Left lung (tissue), 10 donors: ENCODE measurements around the gene C1QTNF12. TPM values are rescaled to one million over a fixed set of nuclear protein-coding genes. Genes with fewer than 3 reads are reported as not detected.

Source experiments
- ATAC-seq: fragments of 200-7000 bp; cut with Tn5 transposase; one replicate; pipeline ENCODE4 v1.9.1; 2020; ENCODE audit warnings: moderate library complexity
- DNase-seq, 4 donors: peaks; one replicate each; pipeline ENCODE4 v3.0.0-alpha.2; 2013 to 2020
- H3K27ac ChIP-seq, 2 donors: fragments of 200-600 bp; sonication (generic) in 1 of 2; one replicate each; pipeline versions ENCODE4 v1.5.0 to v1.8.0; 2020 to 2021
- H3K27me3 ChIP-seq, 2 donors: fragments of 200-600 bp; sonication (generic) in 1 of 2; one replicate each; pipeline versions ENCODE4 v1.5.0 to v1.8.0; 2020 to 2021
- H3K36me3 ChIP-seq, 2 donors: fragments of 200-600 bp; sonication (generic) in 1 of 2; one replicate each; pipeline versions ENCODE4 v1.5.0 to v1.8.0; 2020 to 2021
- H3K4me1 ChIP-seq, 2 donors: fragments of 200-600 bp; one replicate each; pipeline ENCODE4 v1.8.0; 2021
- H3K4me3 ChIP-seq, 2 donors: fragments of 200-600 bp; sonication (generic) in 1 of 2; one replicate each; pipeline versions ENCODE4 v1.5.0 to v1.8.0; 2020 to 2021; ENCODE audit warnings: mild to moderate bottlenecking in 1 of 2
- H3K9me3 ChIP-seq, 2 donors: fragments of 200-600 bp; sonication (generic) in 1 of 2; one replicate each; pipeline versions ENCODE4 v1.5.0 to v1.8.0; 2020 to 2021
- intact Hi-C, 2 donors: fragments of 100-400 bp; cut with DNase I; formaldehyde crosslinking; loops; one replicate each; pipeline versions ENCODE4 v1.11.2 to v1.14.2; 2022
- polyA plus RNA-seq, 6 donors: library from polyadenylated mRNA; unstranded; fragments of 120-200 nt; gene quantifications; one replicate each; pipeline ENCODE4 v1.2.1, GENCODE V29; 2013; ENCODE audit not compliant: insufficient read length in 6 of 6
- total RNA-seq, 2 donors: library from RNA; stranded (reverse); fragmentation: NEBNext Ultra II Directional; extraction: Animal tissue kit (Norgen Biotek cat#: 25700); gene quantifications; one replicate each; pipeline ENCODE4 v1.2.1, GENCODE V29; 2021
- TF ChIP-seq, protein P1 (sequence below), 2 donors: fragments of 200-600 bp; sonication (generic) in 1 of 2; IDR thresholded peaks; one replicate each; pipeline versions ENCODE4 v1.5.0 to v1.8.0; 2021; ENCODE audit warnings: antibody characterized with exemption in 2 of 2
- donor health status: DM: no; HTN: yes; CAD: no.
- donor health status: DM: no; HTN: no; CAD: no.

The C1QTNF12 gene
- total and polyA plus RNA-seq, 8 donors, result 0.52 to 2.2 (median 0.94) TPM

DNA sequence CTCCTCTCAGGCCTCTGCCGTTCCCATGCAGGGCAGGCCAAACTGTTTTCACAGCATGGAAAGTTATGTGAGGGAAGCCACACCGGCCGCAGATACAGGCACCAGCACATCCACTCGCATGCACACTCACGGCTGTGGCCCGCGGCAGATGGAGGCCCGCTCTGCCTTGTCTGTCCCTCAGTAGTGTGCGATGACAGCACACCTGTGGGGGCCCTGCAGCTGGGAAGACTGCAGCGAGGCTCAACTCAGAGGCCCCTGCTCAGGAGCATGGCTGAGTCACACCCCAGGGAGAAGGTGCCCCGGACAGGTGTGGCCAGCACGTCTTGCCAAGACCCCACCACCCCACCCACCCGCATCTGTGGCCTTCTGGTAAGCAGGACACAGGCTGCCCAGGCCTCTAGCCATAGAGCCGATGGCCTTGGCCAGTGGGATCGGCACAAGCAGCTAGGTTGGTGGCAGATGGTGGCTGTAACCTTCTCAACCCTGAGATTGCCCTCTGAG is 28.5 kb upstream of the C1QTNF12 start:
- TF ChIP-seq, protein P1, sequence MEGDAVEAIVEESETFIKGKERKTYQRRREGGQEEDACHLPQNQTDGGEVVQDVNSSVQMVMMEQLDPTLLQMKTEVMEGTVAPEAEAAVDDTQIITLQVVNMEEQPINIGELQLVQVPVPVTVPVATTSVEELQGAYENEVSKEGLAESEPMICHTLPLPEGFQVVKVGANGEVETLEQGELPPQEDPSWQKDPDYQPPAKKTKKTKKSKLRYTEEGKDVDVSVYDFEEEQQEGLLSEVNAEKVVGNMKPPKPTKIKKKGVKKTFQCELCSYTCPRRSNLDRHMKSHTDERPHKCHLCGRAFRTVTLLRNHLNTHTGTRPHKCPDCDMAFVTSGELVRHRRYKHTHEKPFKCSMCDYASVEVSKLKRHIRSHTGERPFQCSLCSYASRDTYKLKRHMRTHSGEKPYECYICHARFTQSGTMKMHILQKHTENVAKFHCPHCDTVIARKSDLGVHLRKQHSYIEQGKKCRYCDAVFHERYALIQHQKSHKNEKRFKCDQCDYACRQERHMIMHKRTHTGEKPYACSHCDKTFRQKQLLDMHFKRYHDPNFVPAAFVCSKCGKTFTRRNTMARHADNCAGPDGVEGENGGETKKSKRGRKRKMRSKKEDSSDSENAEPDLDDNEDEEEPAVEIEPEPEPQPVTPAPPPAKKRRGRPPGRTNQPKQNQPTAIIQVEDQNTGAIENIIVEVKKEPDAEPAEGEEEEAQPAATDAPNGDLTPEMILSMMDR (IDR thresholded peaks at IDR 0.05), result no peak
- DNase-seq (no peak), ATAC-seq (no peak)
- H3K36me3 ChIP-seq, result no peaks in the 10 kb centered on the region
- H3K9me3 ChIP-seq, result no peaks in the 10 kb centered on the region
- peaks cover 22 to 38% of the 10 kb centered on the region in 2 donors for H3K4me1 ChIP-seq
- H3K4me3 ChIP-seq, result peak overlapping the region in 1 of 2 donors; percentile 94
- intact Hi-C loops, result no loop called here
- no peaks in the 10 kb centered on the region for H3K27me3 ChIP-seq
- H3K27ac ChIP-seq, result no peak overlapping the region

DNA sequence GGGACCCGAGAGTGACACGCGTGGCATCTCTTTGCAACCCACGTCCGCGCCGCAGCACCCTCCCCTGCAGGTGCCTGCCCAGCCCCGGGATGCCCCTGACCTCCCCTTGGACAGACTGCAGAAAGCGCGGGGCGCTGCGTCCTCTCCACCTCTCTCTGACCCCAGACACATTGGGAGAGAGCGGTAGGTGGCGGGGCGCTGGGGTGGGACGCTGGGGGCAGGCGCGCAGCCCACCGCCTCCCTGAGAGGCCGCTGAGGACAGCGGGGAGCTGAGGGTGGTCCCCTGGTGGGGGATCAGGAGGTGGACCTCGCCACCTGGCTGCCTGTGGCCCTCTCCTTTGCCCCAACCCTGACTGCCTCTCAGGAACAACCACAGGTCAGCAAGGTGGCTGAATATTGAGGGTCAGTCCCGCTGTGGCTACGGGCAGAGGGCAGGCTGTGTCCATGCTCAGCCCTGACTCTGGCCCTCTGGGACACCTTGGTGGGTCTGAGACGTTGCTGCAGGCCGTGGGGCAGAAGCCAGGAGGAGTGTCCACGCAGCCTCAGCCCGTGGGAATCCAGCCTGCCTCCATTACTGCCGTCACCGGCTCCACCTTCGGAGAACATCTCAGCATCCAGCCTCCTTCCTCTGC is 27.9 kb upstream of the C1QTNF12 start:
- Histone ChIP-seq H3K4me3 (peak overlapping the region; percentile 83 to 94), H3K27ac (peak overlapping the region; percentile 39 to 80), H3K9me3 (no peaks in the 10 kb centered on the region), H3K27me3 (no peaks in the 10 kb centered on the region), H3K36me3 (no peaks in the 10 kb centered on the region), H3K4me1 (peaks cover 22 to 41% of the 10 kb centered on the region in 2 donors)
- DNase-seq, result no peak
- intact Hi-C loops, result no loop called here
- no peak for ATAC-seq
- TF ChIP-seq, protein P1 (IDR thresholded peaks at IDR 0.05), result no peak

DNA sequence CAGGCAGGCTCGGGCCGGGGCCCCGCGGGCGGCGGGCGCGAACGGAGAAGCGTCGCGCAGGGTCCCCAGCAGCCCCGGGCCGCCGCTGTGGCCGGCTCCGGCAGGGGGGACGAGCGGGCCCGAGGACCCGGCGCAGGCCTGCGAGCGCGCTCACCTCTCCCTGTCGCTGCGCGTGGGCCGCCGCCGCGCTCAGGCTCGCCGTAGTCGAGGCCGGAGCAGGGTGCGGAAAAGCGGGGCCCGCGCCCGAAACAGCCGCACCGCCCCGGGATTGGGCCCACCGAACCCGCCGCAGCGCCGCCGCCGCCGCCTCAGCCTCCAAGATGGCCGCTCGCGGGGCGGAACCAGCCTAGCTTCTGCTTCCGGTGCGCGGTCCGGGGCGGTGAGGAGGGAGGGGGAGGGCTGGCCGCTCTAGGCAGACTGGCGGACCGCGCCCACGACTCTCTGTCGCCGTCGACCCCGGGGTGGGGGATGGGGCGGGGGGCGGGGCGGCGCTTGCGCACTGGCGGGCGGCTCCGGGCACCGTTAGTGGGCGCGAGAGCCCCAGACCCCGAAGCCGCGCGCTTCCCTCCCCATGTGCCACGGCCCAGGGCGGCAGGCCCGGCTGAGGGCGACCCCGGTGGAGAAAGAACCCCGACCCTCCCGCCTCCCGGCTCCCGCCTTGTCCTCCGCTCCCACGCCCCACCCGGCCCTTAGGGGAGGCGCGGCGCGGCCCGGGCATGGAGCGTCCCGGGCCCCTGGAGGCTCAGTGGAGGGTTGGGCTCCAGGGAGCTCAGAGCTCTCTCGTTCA is 27.2 kb upstream of the C1QTNF12 start, which contains the start of gene UBE2J2:
UBE2J2 (minus strand) TSS at position 343 of the 787 bp plus-strand sequence. CDS start 5,862 bp downstream, outside the sequence.
- DNase-seq (peak; percentile 86 to 99 (median 95)), ATAC-seq (peak; percentile 98)
- Histone ChIP-seq H3K4me1 (peaks cover 22 to 41% of the 10 kb centered on the region in 2 donors), H3K4me3 (peak within 1 kb of the TSS; percentile 83 to 94), H3K27me3 (no peaks in the 10 kb centered on the region), H3K27ac (peak within 1 kb of the TSS; percentile 56 to 80), H3K9me3 (no peaks in the 10 kb centered on the region), H3K36me3 (peaks cover 0 to 3% of the 10 kb centered on the region in 2 donors)
- intact Hi-C loops, result no loop called here
- TF ChIP-seq, protein P1 (IDR thresholded peaks at IDR 0.05), result no peak

DNA sequence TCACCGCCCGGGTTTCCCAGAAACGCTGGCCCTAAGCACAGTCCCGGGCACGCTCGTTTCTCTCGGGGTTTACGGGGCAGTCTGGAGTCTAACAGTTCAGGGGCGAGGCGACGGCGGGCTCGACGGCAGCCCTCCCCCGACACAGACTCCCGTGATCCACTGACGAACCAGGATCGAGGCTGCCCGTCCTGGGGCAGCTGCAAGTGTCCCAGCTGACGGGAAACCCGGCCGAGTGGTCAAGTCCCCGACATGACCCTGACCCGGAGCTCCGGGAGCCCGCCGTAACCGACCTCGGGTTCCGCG is 26.6 kb upstream of the C1QTNF12 start:
- Histone ChIP-seq H3K4me3 (peak overlapping the region; percentile 83 to 94), H3K27ac (peak overlapping the region; percentile 56 to 80), H3K36me3 (peaks cover 0 to 8% of the 10 kb centered on the region in 2 donors), H3K27me3 (no peaks in the 10 kb centered on the region), H3K4me1 (peaks cover 22 to 41% of the 10 kb centered on the region in 2 donors), H3K9me3 (no peaks in the 10 kb centered on the region)
- TF ChIP-seq, protein P1 (IDR thresholded peaks at IDR 0.05), result no peak
- intact Hi-C loops, result no loop called here
- DNase-seq, result no peak
- no peak for ATAC-seq
